Measurements from ENCODE around the gene RBBP7. TPM values are rescaled to one million over a fixed set of nuclear protein-coding genes. Genes with fewer than 3 reads are reported as not detected.

The RBBP7 gene
- total RNA-seq, 1 experiment from 2014 or later = 146 TPM

DNA sequence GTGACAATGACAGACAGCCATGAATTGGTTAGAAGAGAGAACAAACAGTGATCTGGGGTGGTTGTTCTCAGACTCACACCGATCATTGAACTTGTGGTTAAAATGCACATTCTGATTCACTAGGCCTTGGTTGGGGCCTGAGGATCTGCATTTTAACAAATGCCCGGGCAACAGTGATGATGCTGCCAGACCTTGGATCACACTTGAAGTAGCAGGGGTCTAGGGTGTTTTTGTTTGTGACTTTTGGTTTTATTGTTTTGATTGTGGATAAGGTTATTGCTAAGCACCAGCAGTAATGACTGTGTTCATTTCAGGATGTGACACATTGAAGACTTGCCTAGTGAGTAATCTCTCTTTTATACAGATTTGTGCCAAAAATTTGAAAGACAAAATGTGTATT lies 47.4 kb downstream of the RBBP7 start:
- no TSS peak for BruUV-seq (replicated peaks)
- ATAC-seq (no peak), DNase-seq (ENCODE audit: low read depth, low spot score) (no peak)
- peaks cover 0 to 7% of the 10 kb centered on the region in 2 experiments; a peak in 2 of 4 replicates for H3K36me3 ChIP-seq (ENCODE audit: control insufficient read depth in 1 of 2, insufficient read depth in 2 of 2, low read length in 2 of 2)
- H4K20me1 ChIP-seq (ENCODE audit: insufficient read depth) = no peaks in the 10 kb centered on the region
- H3K4me3 ChIP-seq (replicated peaks in 1 of 2; ENCODE audit: low read depth in 1 of 2, low read length in 2 of 2) = no peak overlapping the region
- H3K4me1 ChIP-seq (ENCODE audit: control insufficient read depth in 1 of 2, insufficient read depth in 2 of 2, low read length in 2 of 2) = no peaks in the 10 kb centered on the region; a peak in 1 of 4 replicates
- peaks cover 17% of the 10 kb centered on the region for H3K79me2 ChIP-seq (ENCODE audit: insufficient read depth, low read length)
- ChIA-PET RAD21 (ENCODE audit: low non-redundant PET in 1 of 2, low total read pairs in 2 of 2, uncharacterized antibody in 2 of 2, unreplicated experiment in 2 of 2) (no interaction called here), POLR2A (no interaction called here), CTCF (no interaction called here)
- intact Hi-C loops (cut with micrococcal nuclease) = loop anchor here (10.0 kb wide), 1 partner anchor 262 kb away; no protein-coding TSS in a partner anchor
- no peaks in the 10 kb centered on the region for H3K9me3 ChIP-seq (ENCODE audit: control insufficient read depth in 1 of 2, insufficient read depth in 1 of 2, low read depth in 1 of 2, low read length in 2 of 2)
- no peak overlapping the region for H3K27ac ChIP-seq (ENCODE audit: low read depth, low read length)
- H2AFZ ChIP-seq (ENCODE audit: low read depth, low read length, poor library complexity, severe bottlenecking) = no peak overlapping the region
- no peak for TF ChIP-seq SRF (IDR thresholded peaks at IDR 0.05; ENCODE audit: low read depth)
- TF ChIP-seq ATF3 (IDR thresholded peaks at IDR 0.05) = no peak
- TF ChIP-seq JUND (IDR thresholded peaks at IDR 0.05) = no peak
- no peak for TF ChIP-seq ZFX (IDR thresholded peaks at IDR 0.05)
- no peak for TF ChIP-seq RAD21 (IDR thresholded peaks at IDR 0.05; ENCODE audit: low read depth)
- TF ChIP-seq, protein P1, sequence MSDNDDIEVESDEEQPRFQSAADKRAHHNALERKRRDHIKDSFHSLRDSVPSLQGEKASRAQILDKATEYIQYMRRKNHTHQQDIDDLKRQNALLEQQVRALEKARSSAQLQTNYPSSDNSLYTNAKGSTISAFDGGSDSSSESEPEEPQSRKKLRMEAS (IDR thresholded peaks at IDR 0.05) = no peak
- TF ChIP-seq SP1 (IDR thresholded peaks at IDR 0.05; ENCODE audit: low read depth) = no peak
- TF ChIP-seq POLR2A (IDR thresholded peaks at IDR 0.05; ENCODE audit: borderline replicate concordance, extremely low read depth, insufficient read depth, insufficient read length) = no peak
- TF ChIP-seq SIN3A (IDR thresholded peaks at IDR 0.05; ENCODE audit: low read depth) = no peak
- no peak for TF ChIP-seq ELF1 (IDR thresholded peaks at IDR 0.05; ENCODE audit: borderline replicate concordance, low read depth)
- TF ChIP-seq CEBPB (IDR thresholded peaks at IDR 0.05; ENCODE audit: low read depth) = no peak
- no peak for TF ChIP-seq EGR1 (IDR thresholded peaks at IDR 0.05; ENCODE audit: low read depth)
- TF ChIP-seq, protein P2, sequence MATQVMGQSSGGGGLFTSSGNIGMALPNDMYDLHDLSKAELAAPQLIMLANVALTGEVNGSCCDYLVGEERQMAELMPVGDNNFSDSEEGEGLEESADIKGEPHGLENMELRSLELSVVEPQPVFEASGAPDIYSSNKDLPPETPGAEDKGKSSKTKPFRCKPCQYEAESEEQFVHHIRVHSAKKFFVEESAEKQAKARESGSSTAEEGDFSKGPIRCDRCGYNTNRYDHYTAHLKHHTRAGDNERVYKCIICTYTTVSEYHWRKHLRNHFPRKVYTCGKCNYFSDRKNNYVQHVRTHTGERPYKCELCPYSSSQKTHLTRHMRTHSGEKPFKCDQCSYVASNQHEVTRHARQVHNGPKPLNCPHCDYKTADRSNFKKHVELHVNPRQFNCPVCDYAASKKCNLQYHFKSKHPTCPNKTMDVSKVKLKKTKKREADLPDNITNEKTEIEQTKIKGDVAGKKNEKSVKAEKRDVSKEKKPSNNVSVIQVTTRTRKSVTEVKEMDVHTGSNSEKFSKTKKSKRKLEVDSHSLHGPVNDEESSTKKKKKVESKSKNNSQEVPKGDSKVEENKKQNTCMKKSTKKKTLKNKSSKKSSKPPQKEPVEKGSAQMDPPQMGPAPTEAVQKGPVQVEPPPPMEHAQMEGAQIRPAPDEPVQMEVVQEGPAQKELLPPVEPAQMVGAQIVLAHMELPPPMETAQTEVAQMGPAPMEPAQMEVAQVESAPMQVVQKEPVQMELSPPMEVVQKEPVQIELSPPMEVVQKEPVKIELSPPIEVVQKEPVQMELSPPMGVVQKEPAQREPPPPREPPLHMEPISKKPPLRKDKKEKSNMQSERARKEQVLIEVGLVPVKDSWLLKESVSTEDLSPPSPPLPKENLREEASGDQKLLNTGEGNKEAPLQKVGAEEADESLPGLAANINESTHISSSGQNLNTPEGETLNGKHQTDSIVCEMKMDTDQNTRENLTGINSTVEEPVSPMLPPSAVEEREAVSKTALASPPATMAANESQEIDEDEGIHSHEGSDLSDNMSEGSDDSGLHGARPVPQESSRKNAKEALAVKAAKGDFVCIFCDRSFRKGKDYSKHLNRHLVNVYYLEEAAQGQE (IDR thresholded peaks at IDR 0.05; ENCODE audit: low read depth) = no peak
- TF ChIP-seq, protein P3, sequence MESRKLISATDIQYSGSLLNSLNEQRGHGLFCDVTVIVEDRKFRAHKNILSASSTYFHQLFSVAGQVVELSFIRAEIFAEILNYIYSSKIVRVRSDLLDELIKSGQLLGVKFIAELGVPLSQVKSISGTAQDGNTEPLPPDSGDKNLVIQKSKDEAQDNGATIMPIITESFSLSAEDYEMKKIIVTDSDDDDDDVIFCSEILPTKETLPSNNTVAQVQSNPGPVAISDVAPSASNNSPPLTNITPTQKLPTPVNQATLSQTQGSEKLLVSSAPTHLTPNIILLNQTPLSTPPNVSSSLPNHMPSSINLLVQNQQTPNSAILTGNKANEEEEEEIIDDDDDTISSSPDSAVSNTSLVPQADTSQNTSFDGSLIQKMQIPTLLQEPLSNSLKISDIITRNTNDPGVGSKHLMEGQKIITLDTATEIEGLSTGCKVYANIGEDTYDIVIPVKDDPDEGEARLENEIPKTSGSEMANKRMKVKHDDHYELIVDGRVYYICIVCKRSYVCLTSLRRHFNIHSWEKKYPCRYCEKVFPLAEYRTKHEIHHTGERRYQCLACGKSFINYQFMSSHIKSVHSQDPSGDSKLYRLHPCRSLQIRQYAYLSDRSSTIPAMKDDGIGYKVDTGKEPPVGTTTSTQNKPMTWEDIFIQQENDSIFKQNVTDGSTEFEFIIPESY (IDR thresholded peaks at IDR 0.05; ENCODE audit: extremely low read depth, insufficient replicate concordance, low read length) = no peak
- no peak for TF ChIP-seq POLR2AphosphoS5 (IDR thresholded peaks at IDR 0.05; ENCODE audit: low read depth, low read length)
- H3K9me2 ChIP-seq (ENCODE audit: insufficient read depth) = no peaks in the 10 kb centered on the region
- no peaks in the 10 kb centered on the region for H3K27me3 ChIP-seq (ENCODE audit: insufficient read depth, low read length)
- no peak overlapping the region for H3K9ac ChIP-seq (ENCODE audit: low read length)
- H3K4me2 ChIP-seq (ENCODE audit: low read length) = no peak overlapping the region

Measured in HCT116 (cell line).